Neural cell (in vitro differentiated cells): ENCODE measurements around the gene SERPINA1. TPM values are rescaled to one million over a fixed set of nuclear protein-coding genes. Genes with fewer than 3 reads are reported as not detected.
"Not testable (repeated sequence)": the region's sequence is repeated elsewhere in the genome, so short reads cannot be mapped to it uniquely, and the experiment has no call there.

Source experiments
- H2AFZ ChIP-seq: fragments of 200-600, 300-800 bp; sonication (generic), shearing (Covaris generic); 2 replicates; pipeline ENCODE4 v1.6.0; 2014; ENCODE audit warnings: low read depth, mild to moderate bottlenecking, antibody characterized with exemption, low read length, moderate library complexity
- H3F3A ChIP-seq: fragments of 200-600 bp; shearing (Covaris generic); 2 replicates; pipeline ENCODE4 v1.6.1; 2016; ENCODE audit warnings: mild to moderate bottlenecking, moderate library complexity, mixed read lengths, antibody characterized with exemption, low read length; ENCODE audit not compliant: insufficient read depth, poor library complexity, severe bottlenecking
- H3K27ac ChIP-seq: fragments of 200-600, 300-800 bp; sonication (generic), shearing (Covaris generic); 2 replicates; pipeline ENCODE4 v1.5.1; 2014; ENCODE audit warnings: mild to moderate bottlenecking, low read length, moderate library complexity
- H3K27me3 ChIP-seq: fragments of 300-800, 200-600 bp; sonication (generic), shearing (Covaris generic); 2 replicates; pipeline ENCODE4 v1.6.0; 2014; ENCODE audit warnings: mild to moderate bottlenecking, low read depth, low read length, moderate library complexity; ENCODE audit not compliant: insufficient read depth
- H3K36me3 ChIP-seq: fragments of 300-800, 200-600 bp; sonication (generic), shearing (Covaris generic); 2 replicates; pipeline ENCODE4 v1.5.1; 2014; ENCODE audit warnings: mild to moderate bottlenecking, antibody characterized with exemption, low read length, moderate library complexity; ENCODE audit not compliant: insufficient read depth
- H3K4me2 ChIP-seq: fragments of 300-800, 200-600 bp; sonication (generic), shearing (Covaris generic); 2 replicates; pipeline ENCODE4 v1.6.0; 2014; ENCODE audit warnings: mild to moderate bottlenecking, low read length
- H3K4me3 ChIP-seq: fragments of 300-800, 200-600 bp; sonication (generic), shearing (Covaris generic); 2 replicates; pipeline ENCODE4 v1.5.1; 2014; ENCODE audit warnings: mild to moderate bottlenecking, low read length, moderate library complexity
- H3K79me2 ChIP-seq: fragments of 200-600 bp; shearing (Covaris generic); replicated peaks from 2 replicates; pipeline ENCODE4 v1.6.0; 2014; ENCODE audit warnings: mild to moderate bottlenecking, low read length, moderate library complexity; ENCODE audit not compliant: insufficient read depth
- H3K9ac ChIP-seq: fragments of 300-800, 200-600 bp; sonication (generic), shearing (Covaris generic); 2 replicates; pipeline ENCODE4 v1.6.1; 2016; ENCODE audit warnings: mild to moderate bottlenecking, low read length, mixed read lengths
- H3K9me2 ChIP-seq: fragments of 200-600 bp; shearing (Covaris generic); 2 replicates; pipeline ENCODE4 v1.6.1; 2016; ENCODE audit warnings: mild to moderate bottlenecking, low read length, mixed read lengths; ENCODE audit not compliant: insufficient read depth
- H3K9me3 ChIP-seq: fragments of 200-600, 300-800 bp; sonication (generic), shearing (Covaris generic); 2 replicates; pipeline ENCODE4 v1.6.1; 2016; ENCODE audit warnings: mild to moderate bottlenecking, mixed run types, low read length, moderate library complexity, mixed read lengths
- H4K20me1 ChIP-seq: fragments of 200-600 bp; shearing (Covaris generic); 2 replicates; pipeline ENCODE4 v1.6.1; 2016; ENCODE audit warnings: mild to moderate bottlenecking, mixed run types; ENCODE audit not compliant: insufficient read depth
- EP300 ChIP-seq: fragments of 450-650 bp; conservative IDR thresholded peaks from 2 replicates; pipeline ENCODE4 v1.6.1; 2014; ENCODE audit warnings: antibody characterized with exemption, mild to moderate bottlenecking, moderate library complexity; ENCODE audit not compliant: poor library complexity, severe bottlenecking
- EZH2 ChIP-seq: fragments of 200-600, 300-800 bp; shearing (Covaris generic), sonication (generic); IDR thresholded peaks from 2 replicates; pipeline ENCODE4 v1.6.1; 2014; ENCODE audit warnings: antibody characterized with exemption, low read length, borderline replicate concordance, mild to moderate bottlenecking; ENCODE audit not compliant: insufficient read depth, poor library complexity, severe bottlenecking
- MXI1 ChIP-seq: fragments of 450-650 bp; conservative IDR thresholded peaks from 2 replicates; pipeline ENCODE4 v1.6.1; 2014; ENCODE audit warnings: antibody characterized with exemption, mild to moderate bottlenecking; ENCODE audit not compliant: poor library complexity, severe bottlenecking
- POLR2AphosphoS5 ChIP-seq: IDR thresholded peaks from 2 replicates; pipeline ENCODE4 v1.6.1; 2012
- RAD21 ChIP-seq: fragments of 450-650 bp; conservative IDR thresholded peaks from 2 replicates; pipeline ENCODE4 v1.6.1; 2014; ENCODE audit warnings: antibody characterized with exemption, mild to moderate bottlenecking, moderate library complexity
- REST ChIP-seq: IDR thresholded peaks from 2 replicates; pipeline ENCODE4 v1.6.1; 2012; ENCODE audit warnings: borderline replicate concordance
- SMC3 ChIP-seq: fragments of 450-650 bp; conservative IDR thresholded peaks from 2 replicates; pipeline ENCODE4 v1.6.1; 2014; ENCODE audit warnings: antibody characterized with exemption, mild to moderate bottlenecking, moderate library complexity; ENCODE audit not compliant: poor library complexity
- TAF1 ChIP-seq: IDR thresholded peaks from 2 replicates; pipeline ENCODE4 v1.6.1; 2012; ENCODE audit warnings: low read depth
- polyA plus RNA-seq: library from polyadenylated mRNA; depleted of rRNA; stranded (reverse); fragments of >200 nt; gene quantifications from 2 replicates; pipeline ENCODE4 v1.2.3, GENCODE V29; 2014
- TF ChIP-seq, protein P1 (sequence below): fragments of 450-650 bp; IDR thresholded peaks from 2 replicates; pipeline ENCODE4 v1.5.1; 2014; ENCODE audit warnings: antibody characterized with exemption, mild to moderate bottlenecking, moderate library complexity; ENCODE audit not compliant: poor library complexity, severe bottlenecking

Gene SERPINA1
- polyA plus RNA-seq, 1 donor from 2014 or later: not detected

- Histone ChIP-seq H2AFZ (no peak overlapping the region), H3K4me3 (no peak overlapping the region), H3K9me2 (no peaks in the 10 kb centered on the region), H3K27me3 (no peaks in the 10 kb centered on the region), H3K27ac (no peak overlapping the region), H3K9ac (no peak overlapping the region), H3F3A (no peaks in the 10 kb centered on the region), H3K9me3 (no peaks in the 10 kb centered on the region), H3K79me2 (no peaks in the 10 kb centered on the region), H3K4me2 (no peak overlapping the region), H3K36me3 (no peaks in the 10 kb centered on the region), H4K20me1 (no peaks in the 10 kb centered on the region)
- TF ChIP-seq EZH2 (no peak), REST (no peak), POLR2AphosphoS5 (no peak), RAD21 (no peak), SMC3 (no peak), MXI1 (no peak), TAF1 (no peak), EP300 (no peak)
- TF ChIP-seq, protein P1, sequence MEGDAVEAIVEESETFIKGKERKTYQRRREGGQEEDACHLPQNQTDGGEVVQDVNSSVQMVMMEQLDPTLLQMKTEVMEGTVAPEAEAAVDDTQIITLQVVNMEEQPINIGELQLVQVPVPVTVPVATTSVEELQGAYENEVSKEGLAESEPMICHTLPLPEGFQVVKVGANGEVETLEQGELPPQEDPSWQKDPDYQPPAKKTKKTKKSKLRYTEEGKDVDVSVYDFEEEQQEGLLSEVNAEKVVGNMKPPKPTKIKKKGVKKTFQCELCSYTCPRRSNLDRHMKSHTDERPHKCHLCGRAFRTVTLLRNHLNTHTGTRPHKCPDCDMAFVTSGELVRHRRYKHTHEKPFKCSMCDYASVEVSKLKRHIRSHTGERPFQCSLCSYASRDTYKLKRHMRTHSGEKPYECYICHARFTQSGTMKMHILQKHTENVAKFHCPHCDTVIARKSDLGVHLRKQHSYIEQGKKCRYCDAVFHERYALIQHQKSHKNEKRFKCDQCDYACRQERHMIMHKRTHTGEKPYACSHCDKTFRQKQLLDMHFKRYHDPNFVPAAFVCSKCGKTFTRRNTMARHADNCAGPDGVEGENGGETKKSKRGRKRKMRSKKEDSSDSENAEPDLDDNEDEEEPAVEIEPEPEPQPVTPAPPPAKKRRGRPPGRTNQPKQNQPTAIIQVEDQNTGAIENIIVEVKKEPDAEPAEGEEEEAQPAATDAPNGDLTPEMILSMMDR: no peak
Observed at GRCh38 chr14:94412671-94413638, 24.6 kb upstream of the SERPINA1 start.

- Histone ChIP-seq H3K27ac (no peak overlapping the region), H2AFZ (no peak overlapping the region), H4K20me1 (no peaks in the 10 kb centered on the region), H3K9ac (no peak overlapping the region), H3K9me2 (no peaks in the 10 kb centered on the region), H3K4me3 (no peak overlapping the region), H3F3A (no peaks in the 10 kb centered on the region), H3K27me3 (no peaks in the 10 kb centered on the region), H3K9me3 (no peaks in the 10 kb centered on the region), H3K36me3 (no peaks in the 10 kb centered on the region), H3K4me2 (no peak overlapping the region), H3K79me2 (no peaks in the 10 kb centered on the region)
- no peak for TF ChIP-seq TAF1
- TF ChIP-seq SMC3: no peak
- no peak for TF ChIP-seq EP300
- TF ChIP-seq, protein P1: no peak
- no peak for TF ChIP-seq REST
- no peak for TF ChIP-seq EZH2
- TF ChIP-seq MXI1: no peak
- no peak for TF ChIP-seq RAD21
- no peak for TF ChIP-seq POLR2AphosphoS5
Observed at GRCh38 chr14:94411638-94412037, 23.2 kb upstream of the SERPINA1 start.

DNA sequence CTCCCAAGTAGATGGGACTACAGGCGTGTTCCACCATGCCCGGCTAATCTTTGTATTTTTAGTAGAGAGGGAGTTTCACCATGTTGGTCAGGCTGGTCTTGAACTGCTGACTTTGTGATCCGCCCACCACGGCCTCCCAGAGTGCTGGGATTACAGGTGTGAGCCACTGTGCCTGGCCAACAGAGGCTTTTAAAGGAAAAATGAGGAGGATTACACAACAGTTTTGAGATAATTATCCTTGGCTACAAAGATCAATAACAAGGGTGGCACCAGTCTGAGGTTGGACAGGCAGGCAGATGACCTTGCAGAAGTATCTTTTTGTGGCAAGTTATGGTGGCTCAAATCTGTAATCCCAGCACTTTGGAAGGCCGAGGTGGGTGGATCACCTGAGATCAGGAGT, 21.0 kb upstream of the SERPINA1 start:
- not testable (repeated sequence) for H3F3A ChIP-seq, H4K20me1 ChIP-seq, H3K27ac ChIP-seq, H3K9me2 ChIP-seq, H3K4me3 ChIP-seq, H3K27me3 ChIP-seq, H3K9me3 ChIP-seq, H3K36me3 ChIP-seq, H3K9ac ChIP-seq, H3K4me2 ChIP-seq, H2AFZ ChIP-seq, H3K79me2 ChIP-seq
